Neuronal stem cell (in vitro differentiated cells): ENCODE measurements around the gene IRF3.

ENCODE experiments used
- DNase-seq: peaks from one replicate; pipeline ENCODE4 v3.0.0-alpha.2; 2013; ENCODE audit warnings: low spot score
- H2AFZ ChIP-seq: one replicate; pipeline ENCODE4 v1.6.1; 2013; ENCODE audit warnings: mild to moderate bottlenecking, low read length, inconsistent platforms
- H2AK5ac ChIP-seq: 2 replicates; pipeline ENCODE4 v1.6.1; 2013; ENCODE audit warnings: low read depth, mild to moderate bottlenecking, inconsistent platforms, low read length, moderate library complexity, mixed read lengths
- H2BK120ac ChIP-seq: 2 replicates; pipeline ENCODE4 v1.6.1; 2013; ENCODE audit warnings: low read depth, mild to moderate bottlenecking, inconsistent platforms, low read length, moderate library complexity, mixed read lengths
- H2BK12ac ChIP-seq: one replicate; pipeline ENCODE4 v1.6.1; 2013; ENCODE audit warnings: low read length, inconsistent platforms
- H2BK15ac ChIP-seq: 2 replicates; pipeline ENCODE4 v1.6.1; 2013; ENCODE audit warnings: mild to moderate bottlenecking, low read length, inconsistent platforms, mixed read lengths
- H2BK5ac ChIP-seq: one replicate; pipeline ENCODE4 v1.6.1; 2013; ENCODE audit warnings: inconsistent platforms, mild to moderate bottlenecking, low read length, moderate library complexity
- H3K14ac ChIP-seq: one replicate; pipeline ENCODE4 v1.6.1; 2013; ENCODE audit warnings: low read length, inconsistent platforms
- H3K18ac ChIP-seq: 2 replicates; pipeline ENCODE4 v1.6.1; 2013; ENCODE audit warnings: low read length, inconsistent platforms
- H3K23ac ChIP-seq: 2 replicates; pipeline ENCODE4 v1.6.1; 2013; ENCODE audit warnings: low read depth, mild to moderate bottlenecking, mixed read lengths, low read length, inconsistent platforms; ENCODE audit not compliant: poor library complexity
- H3K27ac ChIP-seq: replicated peaks from 3 replicates; pipeline ENCODE4 v1.5.1; 2013; ENCODE audit warnings: low read length, inconsistent platforms
- H3K27me3 ChIP-seq, 3 experiments: 2 replicates each; pipeline ENCODE4 v1.6.1; 2013; ENCODE audit warnings: low read length in 3 of 3, mild to moderate bottlenecking in 2 of 3, inconsistent platforms in 1 of 3, low read depth in 1 of 3, mixed read lengths in 1 of 3, moderate library complexity in 1 of 3; ENCODE audit not compliant: control insufficient read depth in 3 of 3, insufficient read depth in 3 of 3
- H3K36me3 ChIP-seq, 2 donors: replicated peaks in 1 of 2; 2 replicates each; pipeline ENCODE4 v1.6.1; 2013; ENCODE audit warnings: low read length in 2 of 2; ENCODE audit not compliant: control insufficient read depth in 2 of 2, insufficient read depth in 2 of 2
- H3K4ac ChIP-seq: 2 replicates; pipeline ENCODE4 v1.6.1; 2013; ENCODE audit warnings: inconsistent platforms, mild to moderate bottlenecking, low read length, moderate library complexity
- H3K4me1 ChIP-seq, 2 donors: 1 replicate in 1 of 2; 2 replicates in 1 of 2; pipeline ENCODE4 v1.6.1; 2013; ENCODE audit warnings: low read length in 2 of 2, low read depth in 1 of 2; ENCODE audit not compliant: control insufficient read depth in 2 of 2, insufficient read depth in 1 of 2
- H3K4me2 ChIP-seq: one replicate; pipeline ENCODE4 v1.6.1; 2013; ENCODE audit warnings: mild to moderate bottlenecking, low read length, inconsistent platforms; ENCODE audit not compliant: insufficient read depth, poor library complexity, severe bottlenecking
- H3K4me3 ChIP-seq, 2 donors: 2 replicates each; pipeline ENCODE4 v1.5.1; 2013; ENCODE audit warnings: low read length in 2 of 2, mild to moderate bottlenecking in 2 of 2, inconsistent platforms in 1 of 2, moderate library complexity in 1 of 2
- H3K79me1 ChIP-seq: one replicate; pipeline ENCODE4 v1.6.1; 2013; ENCODE audit warnings: low read depth, mild to moderate bottlenecking, inconsistent platforms, low read length, moderate library complexity
- H3K9ac ChIP-seq: one replicate; pipeline ENCODE4 v1.6.1; 2013; ENCODE audit warnings: mild to moderate bottlenecking, low read depth, low read length, inconsistent platforms; ENCODE audit not compliant: poor library complexity
- H3K9me3 ChIP-seq, 2 donors: replicated peaks in 1 of 2; 2 replicates each; pipeline versions ENCODE3 to v1.6.1; 2013; ENCODE audit warnings: low read length in 2 of 2, mild to moderate bottlenecking in 2 of 2, inconsistent platforms in 1 of 2, low read depth in 1 of 2, mixed read lengths in 1 of 2, moderate library complexity in 1 of 2; ENCODE audit not compliant: control insufficient read depth in 2 of 2, insufficient read depth in 1 of 2
- H4K8ac ChIP-seq: one replicate; pipeline ENCODE4 v1.6.1; 2013; ENCODE audit warnings: low read depth, mild to moderate bottlenecking, inconsistent platforms, low read length, moderate library complexity
- H4K91ac ChIP-seq: one replicate; pipeline ENCODE4 v1.6.1; 2013; ENCODE audit warnings: low read length, low read depth, mild to moderate bottlenecking, inconsistent platforms; ENCODE audit not compliant: poor library complexity
- WGBS, 2 donors: extraction: QIAGEN DNeasy Blood & Tissue Kit; methylation state at CpG; one replicate each; pipeline ENCODE4 v1.1.7; 2013; ENCODE audit warnings: missing lambda C conversion rate in 2 of 2, mixed read lengths in 1 of 2; ENCODE audit not compliant: insufficient read length in 2 of 2, insufficient replicate concordance in 1 of 2; ENCODE audit errors: extremely low coverage in 2 of 2; 5-methylcytosine and 5-hydroxymethylcytosine counted together

The IRF3 gene

GRCh38 chr19:49643466-49643865, 22.2 kb downstream of the IRF3 start:
- no peak overlapping the region for H3K23ac ChIP-seq
- DNase-seq = no peak
- no peak overlapping the region for H2AK5ac ChIP-seq
- H2BK120ac ChIP-seq = no peak overlapping the region
- no peak overlapping the region for H4K91ac ChIP-seq
- H2BK15ac ChIP-seq = no peak overlapping the region
- WGBS, 2 donors = no CpG with 5 or more reads among the region's 2 CpGs
- no peak overlapping the region for H2BK5ac ChIP-seq
- H3K27me3 ChIP-seq = no peaks in the 10 kb centered on the region
- no peak overlapping the region for H3K14ac ChIP-seq
- no peak overlapping the region for H3K18ac ChIP-seq
- H3K9me3 ChIP-seq = no peaks in the 10 kb centered on the region
- no peak overlapping the region for H4K8ac ChIP-seq
- no peak overlapping the region for H2AFZ ChIP-seq
- H3K27ac ChIP-seq = no peak overlapping the region
- no peak overlapping the region for H3K4ac ChIP-seq
- H3K9ac ChIP-seq = no peak overlapping the region
- H2BK12ac ChIP-seq = no peak overlapping the region
- H3K79me1 ChIP-seq = peaks cover 29% of the 10 kb centered on the region
- no peak overlapping the region for H3K4me2 ChIP-seq
- peak overlapping the region; percentile 35 to 93 for H3K4me3 ChIP-seq
- H3K4me1 ChIP-seq = peaks cover 2 to 22% of the 10 kb centered on the region in 2 donors
- peaks cover 28 to 47% of the 10 kb centered on the region in 2 donors for H3K36me3 ChIP-seq

GRCh38 chr19:49642492-49643035, 23.1 kb downstream of the IRF3 start:
- Histone ChIP-seq H3K36me3 (peaks cover 28 to 38% of the 10 kb centered on the region in 2 donors), H2BK15ac (peak overlapping the region; percentile 70), H3K4me2 (peak overlapping the region; percentile 84), H2AFZ (peak overlapping the region; percentile 74), H3K79me1 (peaks cover 29% of the 10 kb centered on the region), H2BK5ac (peak overlapping the region; percentile 82), H3K27ac (peak overlapping the region; percentile 44), H3K27me3 (no peaks in the 10 kb centered on the region), H3K4me3 (peak overlapping the region; percentile 93 to 100), H4K8ac (no peak overlapping the region), H2BK12ac (no peak overlapping the region), H2BK120ac (no peak overlapping the region), H3K9ac (peak overlapping the region; percentile 98), H2AK5ac (peak overlapping the region; percentile 4), H3K9me3 (no peaks in the 10 kb centered on the region), H3K18ac (peak overlapping the region; percentile 97), H3K4me1 (peaks cover 10 to 30% of the 10 kb centered on the region in 2 donors), H4K91ac (no peak overlapping the region), H3K14ac (no peak overlapping the region), H3K4ac (no peak overlapping the region), H3K23ac (no peak overlapping the region)
- DNase-seq = no peak
- WGBS, 2 donors = no CpG with 5 or more reads among the region's 5 CpGs

GRCh38 chr19:49641688-49642491, 23.8 kb downstream of the IRF3 start, which contains the start of gene SCAF1:
Gene SCAF1, plus strand, starts transcription at chr19:49642209. Its CDS starts 2,818 bp downstream, at chr19:49645027.
- H2BK5ac ChIP-seq = peak within 1 kb of the TSS; percentile 99
- no peaks in the 10 kb centered on the region for H3K27me3 ChIP-seq

More at GRCh38 chr19:49641688-49642491, 23.8 kb downstream of the IRF3 start, which contains the start of gene SCAF1:
- H2AK5ac ChIP-seq = peak within 1 kb of the TSS; percentile 92
- no peak within 1 kb of the TSS for H3K23ac ChIP-seq
- H3K36me3 ChIP-seq = peaks cover 22 to 31% of the 10 kb centered on the region in 2 donors
- peak within 1 kb of the TSS; percentile 93 for H2BK15ac ChIP-seq
- peak within 1 kb of the TSS; percentile 86 for H3K4ac ChIP-seq
- H2BK12ac ChIP-seq = no peak within 1 kb of the TSS
- H2AFZ ChIP-seq = peak within 1 kb of the TSS; percentile 74
- peak within 1 kb of the TSS; percentile 94 for H3K4me2 ChIP-seq
- H3K9me3 ChIP-seq = no peaks in the 10 kb centered on the region
- no peak within 1 kb of the TSS for H4K8ac ChIP-seq
- H3K14ac ChIP-seq = no peak within 1 kb of the TSS
- peaks cover 29% of the 10 kb centered on the region for H3K79me1 ChIP-seq
- peak within 1 kb of the TSS; percentile 98 for H3K9ac ChIP-seq
- H3K4me3 ChIP-seq = peak within 1 kb of the TSS; percentile 93 to 100
- H3K4me1 ChIP-seq = peaks cover 12 to 31% of the 10 kb centered on the region in 2 donors
- H2BK120ac ChIP-seq = peak within 1 kb of the TSS; percentile 85
- WGBS, 2 donors = no CpG with 5 or more reads among the region's 87 CpGs
- H4K91ac ChIP-seq = no peak within 1 kb of the TSS
- H3K18ac ChIP-seq = peak within 1 kb of the TSS; percentile 97
- peak within 1 kb of the TSS; percentile 98 for H3K27ac ChIP-seq
- peak; percentile 99 for DNase-seq
